Tibial nerve (tissue), 4 donors: ENCODE measurements around the gene SLC6A6.

Source experiments
- EP300 ChIP-seq, 2 donors: sonication (generic); formaldehyde crosslinking; IDR thresholded peaks; one replicate each; pipeline ENCODE4 v1.6.1; 2017; ENCODE audit warnings: antibody characterized with exemption in 2 of 2, mild to moderate bottlenecking in 1 of 2
- POLR2A ChIP-seq, 2 donors: fragments of 450-650 bp; IDR thresholded peaks; one replicate each; pipeline ENCODE4 v1.6.1; 2017; ENCODE audit warnings: antibody characterized with exemption in 2 of 2, mild to moderate bottlenecking in 2 of 2, moderate library complexity in 2 of 2
- TF ChIP-seq, protein P1 (sequence below), 5 experiments: fragments of 200-600 bp in 3 of 5; fragments of 450-650 bp in 2 of 5; sonication (generic) in 3 of 5; IDR thresholded peaks; one replicate each; pipeline ENCODE4 v1.5.1; 2016 to 2019; ENCODE audit warnings: antibody characterized with exemption in 5 of 5, mild to moderate bottlenecking in 3 of 5, moderate library complexity in 2 of 5

DNA sequence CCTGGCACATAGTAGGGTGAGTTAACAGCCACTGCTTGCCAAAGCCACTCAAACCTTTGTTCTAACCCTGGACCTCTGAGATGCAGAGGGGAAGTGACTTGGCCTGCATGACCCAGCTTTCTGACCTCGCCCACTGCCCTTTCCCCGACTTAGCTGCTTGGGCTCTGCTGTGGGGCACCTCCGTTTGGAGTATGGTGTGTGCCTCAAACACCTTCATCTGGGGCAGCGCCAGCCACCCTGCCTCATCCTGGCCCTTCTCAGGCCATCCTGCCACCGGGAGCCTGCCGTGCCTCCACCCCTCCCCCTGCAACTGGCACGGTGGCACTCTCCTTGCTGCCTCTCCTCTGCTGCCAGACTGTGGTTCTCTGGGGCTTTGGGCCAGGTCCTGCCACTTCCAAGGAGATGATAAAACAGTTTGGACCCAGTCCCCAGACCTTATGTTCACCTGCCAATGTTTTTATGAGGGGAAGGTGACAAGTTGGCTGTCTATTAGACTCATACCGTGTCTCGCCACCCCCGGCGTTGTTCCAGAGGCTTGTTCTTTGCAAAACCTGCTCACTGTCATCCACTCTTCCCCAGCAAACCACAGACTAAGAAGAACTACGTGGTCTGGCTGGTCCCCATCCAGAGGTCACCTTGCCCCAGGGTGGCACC, 32.2 kb downstream of the SLC6A6 start:
- TF ChIP-seq POLR2A (IDR thresholded peaks at IDR 0.05) (no peak), EP300 (IDR thresholded peaks at IDR 0.05) (no peak)
- TF ChIP-seq, protein P1, sequence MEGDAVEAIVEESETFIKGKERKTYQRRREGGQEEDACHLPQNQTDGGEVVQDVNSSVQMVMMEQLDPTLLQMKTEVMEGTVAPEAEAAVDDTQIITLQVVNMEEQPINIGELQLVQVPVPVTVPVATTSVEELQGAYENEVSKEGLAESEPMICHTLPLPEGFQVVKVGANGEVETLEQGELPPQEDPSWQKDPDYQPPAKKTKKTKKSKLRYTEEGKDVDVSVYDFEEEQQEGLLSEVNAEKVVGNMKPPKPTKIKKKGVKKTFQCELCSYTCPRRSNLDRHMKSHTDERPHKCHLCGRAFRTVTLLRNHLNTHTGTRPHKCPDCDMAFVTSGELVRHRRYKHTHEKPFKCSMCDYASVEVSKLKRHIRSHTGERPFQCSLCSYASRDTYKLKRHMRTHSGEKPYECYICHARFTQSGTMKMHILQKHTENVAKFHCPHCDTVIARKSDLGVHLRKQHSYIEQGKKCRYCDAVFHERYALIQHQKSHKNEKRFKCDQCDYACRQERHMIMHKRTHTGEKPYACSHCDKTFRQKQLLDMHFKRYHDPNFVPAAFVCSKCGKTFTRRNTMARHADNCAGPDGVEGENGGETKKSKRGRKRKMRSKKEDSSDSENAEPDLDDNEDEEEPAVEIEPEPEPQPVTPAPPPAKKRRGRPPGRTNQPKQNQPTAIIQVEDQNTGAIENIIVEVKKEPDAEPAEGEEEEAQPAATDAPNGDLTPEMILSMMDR (IDR thresholded peaks at IDR 0.05): no peak
